ENCODE measurements around the gene EYA3. TPM values are rescaled to one million over a fixed set of nuclear protein-coding genes. Genes with fewer than 3 reads are reported as not detected.

The EYA3 gene
- total RNA-seq, 1 experiment from 2014 or later: 17.1 TPM

GRCh38 chr1:28058168-28058567 is 30.2 kb downstream of the EYA3 start:
- no TSS peak for BruUV-seq (replicated peaks)
- no peak overlapping the region for H3K27ac ChIP-seq (ENCODE audit: low read length)
- no peak overlapping the region for H3K4me3 ChIP-seq (ENCODE audit: low read length)
- H3K4me1 ChIP-seq (ENCODE audit: insufficient read depth, low read length): peaks cover 6% of the 10 kb centered on the region
- ChIA-PET CTCF (no interaction called here), POLR2A (ENCODE audit: unreplicated experiment) (no interaction called here)
- H3K9ac ChIP-seq (ENCODE audit: low read length): no peak overlapping the region
- peaks cover 50% of the 10 kb centered on the region for H3K79me2 ChIP-seq (ENCODE audit: low read length)
- no peak overlapping the region for H3K4me2 ChIP-seq (ENCODE audit: low read length)
- H3K9me3 ChIP-seq (ENCODE audit: low read length): no peaks in the 10 kb centered on the region
- no peak overlapping the region for H2AFZ ChIP-seq (ENCODE audit: low read length)
- no peaks in the 10 kb centered on the region for H3K36me3 ChIP-seq (ENCODE audit: low read depth, low read length)
- no peaks in the 10 kb centered on the region for H3K27me3 ChIP-seq (ENCODE audit: low read length)
- no peak for DNase-seq
- H3K9me2 ChIP-seq (replicated peaks; ENCODE audit: low read length): no peaks in the 10 kb centered on the region
- TF ChIP-seq CTCF (conservative IDR thresholded peaks at IDR 0.05; ENCODE audit: low read depth, low read length) (no peak), EZH2phosphoT487 (IDR thresholded peaks at IDR 0.05; ENCODE audit: borderline replicate concordance, low read length) (no peak), EZH2 (IDR thresholded peaks at IDR 0.05; ENCODE audit: low read length, unreplicated experiment) (no peak)
- intact Hi-C loops (cut with micrococcal nuclease): no loop called here
- H3F3A ChIP-seq (ENCODE audit: low read length, unreplicated experiment): no peaks in the 10 kb centered on the region
- no peak for ATAC-seq
- no peaks in the 10 kb centered on the region for H4K20me1 ChIP-seq (ENCODE audit: low read length)

GRCh38 chr1:28056129-28056925 is 32.1 kb downstream of the EYA3 start:
- H3K79me2 ChIP-seq (ENCODE audit: low read length): peaks cover 33% of the 10 kb centered on the region
- H3K9me3 ChIP-seq (ENCODE audit: low read length): no peaks in the 10 kb centered on the region
- no peak overlapping the region for H3K27ac ChIP-seq (ENCODE audit: low read length)
- H3K4me3 ChIP-seq (ENCODE audit: low read length): no peak overlapping the region
- no TSS peak for BruUV-seq (replicated peaks)
- ATAC-seq (no peak), DNase-seq (no peak)
- H4K20me1 ChIP-seq (ENCODE audit: low read length): no peaks in the 10 kb centered on the region
- no peaks in the 10 kb centered on the region; the same call in 1 of the 2 replicates for H3K4me1 ChIP-seq (ENCODE audit: insufficient read depth, low read length)
- TF ChIP-seq EZH2phosphoT487 (IDR thresholded peaks at IDR 0.05; ENCODE audit: borderline replicate concordance, low read length): no peak
- no peak for TF ChIP-seq EZH2 (IDR thresholded peaks at IDR 0.05; ENCODE audit: low read length, unreplicated experiment)
- TF ChIP-seq CTCF (conservative IDR thresholded peaks at IDR 0.05; ENCODE audit: low read depth, low read length): no peak
- H2AFZ ChIP-seq (ENCODE audit: low read length): no peak overlapping the region
- intact Hi-C loops (cut with micrococcal nuclease): no loop called here
- H3K4me2 ChIP-seq (ENCODE audit: low read length): no peak overlapping the region
- no peak overlapping the region for H3K9ac ChIP-seq (ENCODE audit: low read length)
- no peaks in the 10 kb centered on the region for H3K9me2 ChIP-seq (replicated peaks; ENCODE audit: low read length)
- no peaks in the 10 kb centered on the region for H3K36me3 ChIP-seq (ENCODE audit: low read depth, low read length)
- CTCF ChIA-PET: no interaction called here
- no peaks in the 10 kb centered on the region for H3F3A ChIP-seq (ENCODE audit: low read length, unreplicated experiment)
- POLR2A ChIA-PET (ENCODE audit: unreplicated experiment): no interaction called here
- no peaks in the 10 kb centered on the region for H3K27me3 ChIP-seq (ENCODE audit: low read length)

- DNase-seq (no peak), ATAC-seq (no peak)
- Histone ChIP-seq H3K9me3 (ENCODE audit: low read length) (no peaks in the 10 kb centered on the region), H3K27me3 (ENCODE audit: low read length) (no peaks in the 10 kb centered on the region), H3F3A (ENCODE audit: low read length, unreplicated experiment) (no peaks in the 10 kb centered on the region), H3K9ac (ENCODE audit: low read length) (no peak overlapping the region), H3K4me1 (ENCODE audit: insufficient read depth, low read length) (no peaks in the 10 kb centered on the region), H3K4me2 (ENCODE audit: low read length) (no peak overlapping the region), H3K36me3 (ENCODE audit: low read depth, low read length) (0 out of 2 replicates have a peak, but pooled peaks cover 10% of the 10 kb centered on the region), H3K9me2 (replicated peaks; ENCODE audit: low read length) (no peaks in the 10 kb centered on the region), H3K4me3 (ENCODE audit: low read length) (no peak overlapping the region), H3K79me2 (ENCODE audit: low read length) (no peaks in the 10 kb centered on the region), H2AFZ (ENCODE audit: low read length) (no peak overlapping the region), H3K27ac (ENCODE audit: low read length) (no peak overlapping the region), H4K20me1 (ENCODE audit: low read length) (no peaks in the 10 kb centered on the region)
- intact Hi-C loops (cut with micrococcal nuclease): no loop called here
- no TSS peak for BruUV-seq (replicated peaks)
- ChIA-PET CTCF (no interaction called here), POLR2A (ENCODE audit: unreplicated experiment) (no interaction called here)
- no peak for TF ChIP-seq CTCF (conservative IDR thresholded peaks at IDR 0.05; ENCODE audit: low read depth, low read length)
Measured at GRCh38 chr1:28050776-28051175, 37.6 kb downstream of the EYA3 start.

All from PC-3 (cell line).